ENCODE results near the gene OPTN.

OPTN gene

DNA sequence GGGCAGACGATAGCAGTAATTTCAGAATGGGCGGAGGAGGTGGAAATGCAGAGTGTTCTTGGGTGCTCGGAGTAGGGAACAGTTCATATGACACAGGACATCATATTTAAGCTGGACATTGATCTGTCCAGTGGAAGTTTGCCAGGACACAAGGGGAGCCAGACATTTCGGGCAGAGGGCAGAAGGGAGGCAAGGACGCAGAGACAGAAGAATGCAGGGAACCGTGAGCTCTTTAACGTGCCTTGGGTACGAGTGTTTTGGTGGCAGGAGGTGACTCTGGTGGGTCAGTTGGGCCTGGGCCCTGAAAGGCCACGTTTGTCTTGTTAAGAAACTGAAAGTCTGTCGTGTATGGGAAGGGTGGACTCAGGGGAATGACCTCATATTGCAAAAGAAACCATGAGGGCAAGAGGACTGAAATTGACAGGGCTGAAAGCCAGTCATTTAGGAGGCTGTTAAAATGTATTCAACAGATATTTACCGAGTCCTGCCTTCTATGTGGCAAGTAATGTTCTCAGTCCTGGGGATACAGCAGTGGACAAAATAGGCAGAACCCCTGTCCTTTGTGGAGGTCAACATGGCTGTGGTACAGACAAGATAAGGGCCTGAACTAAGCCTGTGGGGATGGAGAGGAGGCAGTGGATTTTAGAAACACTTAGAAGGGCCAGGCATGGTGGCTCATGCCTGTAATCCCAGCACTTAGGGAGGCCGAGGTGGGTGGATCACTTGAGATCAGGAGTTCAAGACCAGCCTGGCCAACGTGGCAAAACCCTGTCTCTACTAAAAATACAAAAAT is 2.2 kb downstream of the OPTN start:
- H3K27ac ChIP-seq: no peak overlapping the region

DNA sequence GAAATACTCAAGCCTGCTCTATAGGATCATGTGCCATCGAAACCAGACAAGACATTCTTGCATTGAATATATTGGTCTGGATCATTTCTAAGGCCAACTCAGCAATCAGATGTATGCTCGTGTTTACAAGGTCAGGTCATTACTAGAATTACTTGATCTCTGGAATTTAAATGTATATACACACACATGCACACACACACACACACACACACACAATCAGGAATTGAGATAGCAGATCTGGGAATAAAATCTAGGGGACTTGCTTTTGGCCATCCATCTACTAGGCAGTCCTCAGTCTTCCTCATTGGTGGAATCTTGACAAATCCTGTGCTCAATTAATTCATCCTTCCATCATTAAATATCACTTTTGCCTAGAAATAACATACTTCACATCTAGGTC is 3.6 kb downstream of the OPTN start:
- TF ChIP-seq, protein P1, sequence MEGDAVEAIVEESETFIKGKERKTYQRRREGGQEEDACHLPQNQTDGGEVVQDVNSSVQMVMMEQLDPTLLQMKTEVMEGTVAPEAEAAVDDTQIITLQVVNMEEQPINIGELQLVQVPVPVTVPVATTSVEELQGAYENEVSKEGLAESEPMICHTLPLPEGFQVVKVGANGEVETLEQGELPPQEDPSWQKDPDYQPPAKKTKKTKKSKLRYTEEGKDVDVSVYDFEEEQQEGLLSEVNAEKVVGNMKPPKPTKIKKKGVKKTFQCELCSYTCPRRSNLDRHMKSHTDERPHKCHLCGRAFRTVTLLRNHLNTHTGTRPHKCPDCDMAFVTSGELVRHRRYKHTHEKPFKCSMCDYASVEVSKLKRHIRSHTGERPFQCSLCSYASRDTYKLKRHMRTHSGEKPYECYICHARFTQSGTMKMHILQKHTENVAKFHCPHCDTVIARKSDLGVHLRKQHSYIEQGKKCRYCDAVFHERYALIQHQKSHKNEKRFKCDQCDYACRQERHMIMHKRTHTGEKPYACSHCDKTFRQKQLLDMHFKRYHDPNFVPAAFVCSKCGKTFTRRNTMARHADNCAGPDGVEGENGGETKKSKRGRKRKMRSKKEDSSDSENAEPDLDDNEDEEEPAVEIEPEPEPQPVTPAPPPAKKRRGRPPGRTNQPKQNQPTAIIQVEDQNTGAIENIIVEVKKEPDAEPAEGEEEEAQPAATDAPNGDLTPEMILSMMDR (conservative IDR thresholded peaks at IDR 0.05): no peak
- no peak overlapping the region for H3K27ac ChIP-seq

More for the DNA sequence above, 2.2 kb downstream of the OPTN start:
- TF ChIP-seq, protein P1 (conservative IDR thresholded peaks at IDR 0.05): no peak

DNA sequence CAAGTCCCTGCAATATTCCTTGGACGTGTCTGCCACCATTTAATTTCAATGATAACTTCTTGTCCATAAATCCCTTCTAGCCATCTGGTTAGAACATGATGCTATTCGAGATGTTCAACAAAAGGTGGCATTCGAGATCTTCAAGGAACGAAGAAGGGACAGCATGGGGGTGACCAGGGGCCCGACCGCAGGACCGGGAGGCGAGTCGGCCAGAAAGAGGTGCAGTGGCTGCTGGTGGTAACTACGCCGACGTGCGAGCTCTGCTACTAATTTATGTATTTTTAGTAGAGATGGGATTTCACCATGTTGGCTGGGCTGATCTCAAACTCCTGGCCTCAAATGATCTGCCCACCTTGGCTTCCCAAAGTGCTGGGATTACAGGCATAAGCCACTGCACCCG is 4.7 kb downstream of the OPTN start:
- no peak overlapping the region for H3K27ac ChIP-seq
- TF ChIP-seq, protein P1 (conservative IDR thresholded peaks at IDR 0.05): no peak

DNA sequence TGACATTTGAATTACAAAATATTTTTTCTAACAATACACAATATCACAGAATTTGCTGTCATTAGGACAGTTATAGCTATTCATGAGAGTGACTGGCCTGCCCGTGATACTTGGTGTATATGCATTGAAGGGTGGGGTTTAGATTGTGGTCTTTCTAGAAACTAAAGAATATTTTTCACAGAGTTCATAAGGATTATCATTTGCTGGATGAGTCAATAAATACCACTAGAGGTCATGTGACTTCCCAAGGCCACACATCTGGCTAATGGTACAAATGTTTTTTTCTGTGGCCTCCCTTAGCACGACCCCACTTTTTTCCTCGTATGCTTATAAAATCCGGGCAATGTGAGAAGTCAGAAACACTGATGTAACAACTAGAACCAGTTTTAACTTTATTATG is 5.2 kb downstream of the OPTN start:
- no peak overlapping the region for H3K27ac ChIP-seq
- TF ChIP-seq, protein P1 (conservative IDR thresholded peaks at IDR 0.05): no peak

DNA sequence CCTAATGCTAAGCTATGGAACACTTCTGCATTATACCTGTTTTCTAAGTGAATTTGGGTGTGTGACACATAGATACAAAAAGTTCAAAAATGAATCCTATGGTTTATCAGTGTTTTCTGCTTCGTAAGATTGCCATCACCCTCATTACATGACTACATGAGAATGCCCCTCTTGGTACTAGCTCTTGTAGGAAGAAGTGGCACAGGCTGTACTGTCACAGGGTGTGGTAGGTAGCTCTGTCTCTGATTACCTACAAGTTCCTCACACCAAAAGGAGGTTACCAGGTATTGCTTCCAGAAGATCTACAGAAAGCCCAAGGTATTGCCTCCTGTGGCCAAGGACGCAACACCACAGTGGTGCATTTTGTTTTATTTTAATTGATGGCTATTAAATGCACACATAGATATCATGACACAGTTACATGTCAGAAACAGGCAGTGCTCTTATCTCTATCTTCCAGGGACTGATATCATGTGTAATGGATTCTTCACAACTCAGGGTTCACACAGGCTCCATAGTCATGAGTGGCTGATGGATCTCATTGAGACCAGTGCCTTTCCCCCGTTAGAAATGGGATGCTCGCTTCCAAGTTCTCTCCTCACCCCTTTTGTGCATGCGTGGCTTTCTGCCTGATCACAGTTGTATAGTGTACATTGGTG is 6.6 kb downstream of the OPTN start:
- TF ChIP-seq, protein P1 (conservative IDR thresholded peaks at IDR 0.05): no peak

DNA sequence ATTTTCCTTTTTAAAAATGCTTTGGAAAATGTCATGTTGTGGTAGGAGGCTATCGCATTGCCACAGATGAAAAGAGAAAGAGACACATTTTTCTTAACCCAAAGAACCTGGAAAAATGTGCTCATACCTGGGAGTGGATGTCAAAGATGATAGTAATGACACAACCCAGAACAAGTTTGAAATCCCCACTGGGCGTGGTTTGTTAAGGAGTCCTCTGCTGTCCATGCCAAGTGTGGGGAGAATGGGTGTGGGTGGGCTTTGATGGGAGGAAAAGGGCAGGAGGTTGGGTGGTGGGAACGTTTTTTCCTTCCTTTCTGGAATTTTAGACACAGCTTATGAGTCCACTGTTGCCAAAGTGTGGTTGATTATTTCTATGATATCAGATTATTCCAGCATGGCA is 10.9 kb downstream of the OPTN start:
- TF ChIP-seq, protein P1 (conservative IDR thresholded peaks at IDR 0.05): no peak

More for the DNA sequence above, 6.6 kb downstream of the OPTN start:
- H3K27ac ChIP-seq: no peak overlapping the region

DNA sequence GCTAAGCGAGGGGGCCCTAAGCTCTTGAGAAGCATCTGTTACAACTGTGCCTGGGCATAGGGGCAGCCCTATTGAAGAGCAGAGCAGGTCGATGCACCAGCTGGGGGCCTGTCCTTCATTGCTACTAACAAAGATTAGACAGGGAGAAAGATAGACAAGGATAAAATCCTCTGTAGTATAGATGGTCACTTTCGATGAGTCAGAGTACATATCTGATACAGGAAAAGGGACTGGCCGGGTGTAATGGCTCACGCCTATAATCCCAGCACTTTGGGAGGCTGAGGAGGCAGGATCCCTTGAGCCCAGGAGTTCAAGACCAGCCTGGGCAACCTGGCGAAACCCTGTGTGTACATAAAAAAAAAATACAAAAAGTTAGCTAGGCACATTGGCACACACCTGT is 13.6 kb downstream of the OPTN start:
- TF ChIP-seq, protein P1 (conservative IDR thresholded peaks at IDR 0.05): no peak

More for the DNA sequence above, 10.9 kb downstream of the OPTN start:
- no peak overlapping the region for H3K27ac ChIP-seq

More for the DNA sequence above, 13.6 kb downstream of the OPTN start:
- H3K27ac ChIP-seq: no peak overlapping the region
